ENCODE results near the gene RPL10.

GRCh38 chrX:154373340-154374306 is 24.6 kb upstream of the RPL10 start:
- TF ChIP-seq EZH2 (IDR thresholded peaks at IDR 0.05; ENCODE audit: insufficient read depth, poor library complexity, severe bottlenecking) (no peak), EZH2phosphoT487 (IDR thresholded peaks at IDR 0.05; ENCODE audit: insufficient read depth, low read depth) (no peak)
